ENCODE data around the gene SELENOI.

DNA sequence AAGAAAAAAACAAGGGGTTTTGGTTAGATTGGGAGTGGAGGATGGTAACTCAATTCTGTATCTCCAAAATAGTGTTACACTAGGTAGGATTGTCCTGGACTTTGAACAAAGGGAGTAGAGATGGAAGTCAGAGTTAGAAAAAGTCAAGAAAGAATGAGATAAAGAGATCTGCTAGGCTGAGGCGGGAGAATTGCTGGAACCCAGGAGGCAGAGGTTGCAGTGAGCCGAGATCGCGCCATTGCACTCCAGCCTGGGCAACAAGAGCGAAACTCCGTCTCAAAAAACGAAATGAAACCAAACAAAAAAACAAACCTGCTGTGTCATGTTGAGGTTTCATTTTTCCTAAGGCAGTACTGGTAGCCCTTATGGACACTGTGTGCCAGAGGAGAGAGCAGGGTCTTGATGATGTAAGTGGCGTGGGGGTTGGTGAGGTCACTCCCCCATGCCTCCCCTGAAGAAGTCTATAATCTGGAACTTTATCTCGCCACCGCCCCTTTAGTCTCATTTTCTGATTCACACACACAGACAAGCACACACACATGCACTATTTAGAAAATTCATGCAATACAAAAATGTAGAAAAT lies 66.2 kb downstream of the SELENOI start:
- TF ChIP-seq FOXM1 (IDR thresholded peaks at IDR 0.05; ENCODE audit: borderline replicate concordance) = no peak
- TF ChIP-seq CTBP1 (IDR thresholded peaks at IDR 0.05; ENCODE audit: borderline replicate concordance) = no peak
- TF ChIP-seq FOXK2 (IDR thresholded peaks at IDR 0.05) = no peak
- no peak for TF ChIP-seq BHLHE40 (IDR thresholded peaks at IDR 0.05; ENCODE audit: borderline replicate concordance)

Measured in HEK293T (cell line).